ENCODE results near the gene TDO2. TPM values are rescaled to one million over a fixed set of nuclear protein-coding genes. Genes with fewer than 3 reads are reported as not detected.

TDO2 gene
- total RNA-seq, 1 donor from 2014 or later = not detected

- no peak overlapping the region for H3K4me3 Mint-ChIP-seq (ENCODE audit: low read depth)
- peaks cover 1% of the 10 kb centered on the region for H3K4me1 Mint-ChIP-seq (ENCODE audit: low read depth)
- DNase-seq (ENCODE audit: low spot score) = no peak
- H3K36me3 Mint-ChIP-seq (ENCODE audit: low read depth) = no peaks in the 10 kb centered on the region
- H3K27ac Mint-ChIP-seq = no peak overlapping the region
- no peaks in the 10 kb centered on the region for H3K9me3 Mint-ChIP-seq
- H3K27me3 Mint-ChIP-seq (ENCODE audit: low read depth) = peaks cover 1% of the 10 kb centered on the region
- intact Hi-C loops (cut with micrococcal nuclease) = no loop called here
These were observed 60.8 kb downstream of the TDO2 start for GRCh38 chr4:155964016-155964891.

GRCh38 chr4:155966171-155966570 is 62.7 kb downstream of the TDO2 start:
- no peak overlapping the region for H3K4me3 Mint-ChIP-seq (ENCODE audit: low read depth)
- DNase-seq (ENCODE audit: low spot score) = no peak
- intact Hi-C loops (cut with micrococcal nuclease) = no loop called here
- H3K9me3 Mint-ChIP-seq = no peaks in the 10 kb centered on the region
- H3K27me3 Mint-ChIP-seq (ENCODE audit: low read depth) = no peaks in the 10 kb centered on the region
- peaks cover 1% of the 10 kb centered on the region for H3K4me1 Mint-ChIP-seq (ENCODE audit: low read depth)
- no peak overlapping the region for H3K27ac Mint-ChIP-seq
- H3K36me3 Mint-ChIP-seq (ENCODE audit: low read depth) = no peaks in the 10 kb centered on the region

GRCh38 chr4:155966731-155967395 is 63.4 kb downstream of the TDO2 start:
- no peak for DNase-seq (ENCODE audit: low spot score)
- Mint-ChIP-seq H3K27me3 (ENCODE audit: low read depth) (no peaks in the 10 kb centered on the region), H3K9me3 (no peaks in the 10 kb centered on the region), H3K36me3 (ENCODE audit: low read depth) (no peaks in the 10 kb centered on the region), H3K4me3 (ENCODE audit: low read depth) (no peak overlapping the region), H3K4me1 (ENCODE audit: low read depth) (peaks cover 1% of the 10 kb centered on the region), H3K27ac (no peak overlapping the region)
- intact Hi-C loops (cut with micrococcal nuclease) = no loop called here

Other genes with a start within 250 kb of the TDO2 start
- not detected in 2 replicates for gene GUCY1A1, start 236.8 kb upstream of the TDO2 start, total RNA-seq
- gene GUCY1B1, start 144.7 kb upstream of the TDO2 start, total RNA-seq = 0.30 and 0.32 TPM in 2 replicates
- not detected in 2 replicates for gene ASIC5, start 37.4 kb upstream of the TDO2 start, total RNA-seq
- 0.87 and 0.94 TPM in 2 replicates for gene CTSO, start 50.2 kb downstream of the TDO2 start, total RNA-seq